Hematopoietic multipotent progenitor cell treated with erythropoietin and hydrocortisone succinate and interleukin-3 and kit ligand, for 4 days (in vitro differentiated cells): Measurements from ENCODE around the gene FUOM.

Experiments used
- DNase-seq: peaks from one replicate; pipeline ENCODE4 v3.0.0-alpha.2; 2015

Gene FUOM

GRCh38 chr10:133349577-133350011, 8.2 kb downstream of the FUOM start:
- no peak for DNase-seq

- DNase-seq: no peak
These were observed 8.7 kb downstream of the FUOM start for GRCh38 chr10:133349160-133349568.

DNA sequence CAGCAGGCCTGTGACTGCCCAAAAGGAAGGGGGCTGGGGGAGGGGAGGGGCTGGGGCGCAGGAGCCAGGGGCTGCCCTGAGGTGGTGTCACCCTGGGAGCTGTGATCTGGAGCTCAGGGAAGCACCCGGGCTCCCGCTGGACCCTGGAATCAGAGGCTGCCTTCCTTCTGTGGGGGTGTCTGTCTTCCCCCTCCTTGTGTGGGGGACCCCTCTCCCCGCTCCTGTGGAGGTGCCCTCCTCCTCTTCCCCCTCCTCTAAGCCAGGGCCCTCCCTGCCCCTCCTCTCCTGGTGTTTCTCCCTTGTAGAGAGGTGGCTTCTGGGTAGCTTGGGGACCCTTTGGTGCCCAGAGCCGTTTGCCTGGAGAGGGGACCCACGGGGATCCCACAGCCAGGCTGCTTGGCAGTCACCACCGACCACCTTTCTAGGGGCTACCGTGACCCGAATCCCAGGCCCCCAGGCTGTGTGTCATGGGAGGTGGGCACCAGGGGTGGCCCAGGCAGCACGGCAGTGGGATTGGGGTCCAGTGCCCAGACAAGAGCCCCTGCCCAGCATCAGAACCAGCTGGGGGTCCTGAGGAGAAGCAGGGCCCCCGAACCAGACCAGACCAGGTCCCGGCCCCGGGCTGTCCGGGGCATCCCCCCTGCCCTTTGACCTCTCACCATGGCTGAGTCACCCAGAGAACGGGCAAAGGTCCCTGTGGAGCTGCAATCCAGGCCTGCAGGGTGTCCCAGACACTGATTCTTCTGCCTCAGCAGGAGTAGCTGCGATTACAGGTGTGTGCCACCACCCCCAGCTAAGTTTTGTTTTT, 9.9 kb downstream of the FUOM start:
- no peak for DNase-seq

DNA sequence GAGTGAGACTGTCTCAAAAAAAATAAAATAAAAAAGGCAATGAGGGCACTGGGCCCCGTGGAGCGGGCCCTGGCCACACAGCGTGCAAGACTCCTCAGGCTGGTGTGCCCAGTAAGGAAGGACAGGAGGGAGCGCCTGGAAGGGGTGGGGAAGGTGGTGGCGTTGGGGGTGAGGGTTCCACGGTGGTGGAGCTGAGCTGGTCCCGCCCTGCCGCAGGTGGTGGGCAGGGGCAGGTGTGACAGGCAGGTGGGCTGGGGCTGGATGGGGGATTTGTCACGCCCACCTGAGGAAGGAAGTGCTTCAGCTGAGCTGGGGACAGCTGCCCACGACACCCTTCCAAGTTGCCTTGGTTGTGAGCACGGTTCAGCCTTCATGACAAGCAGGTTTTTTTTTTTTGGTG, 11.4 kb downstream of the FUOM start:
- no peak for DNase-seq

DNA sequence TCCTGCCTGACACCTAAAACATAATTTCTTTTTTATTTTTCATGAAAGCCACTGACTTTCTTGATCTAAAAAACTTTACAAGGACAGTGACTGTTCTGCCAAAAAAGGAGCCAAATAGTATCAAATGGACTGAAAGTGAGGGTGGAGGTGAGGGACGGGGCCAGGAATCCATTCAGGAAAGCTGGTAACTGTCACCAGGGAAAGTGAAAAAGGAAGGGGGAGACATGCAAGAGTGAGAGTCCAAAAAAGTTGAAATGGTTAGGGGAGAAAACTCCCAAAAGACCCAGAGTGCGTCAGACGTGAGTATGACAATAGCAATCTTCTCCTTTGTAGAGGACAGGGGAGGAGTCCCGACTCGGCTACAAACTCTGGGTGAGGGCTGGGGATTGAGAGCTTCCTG, 13.6 kb downstream of the FUOM start:
- DNase-seq: no peak

DNA sequence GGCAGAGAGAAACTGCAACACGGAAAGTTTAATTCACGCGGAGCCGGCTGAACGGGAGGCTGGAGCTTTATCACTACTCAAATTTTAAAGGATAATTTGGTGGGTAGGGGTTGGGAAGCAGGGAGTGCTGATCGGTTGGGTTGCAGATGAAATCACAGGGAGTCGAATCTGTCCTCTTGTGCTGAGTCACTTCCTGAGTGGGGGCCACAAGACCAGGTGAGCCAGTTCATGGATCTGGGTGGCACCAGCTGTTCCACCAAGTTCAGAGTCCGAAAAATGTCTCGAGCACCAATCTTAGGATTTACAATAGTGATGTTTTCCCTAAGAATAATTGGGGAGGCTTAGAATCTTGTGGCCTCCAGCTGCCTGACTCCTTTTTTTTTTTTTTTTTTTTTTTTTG, 14.3 kb downstream of the FUOM start:
- DNase-seq: no peak

DNA sequence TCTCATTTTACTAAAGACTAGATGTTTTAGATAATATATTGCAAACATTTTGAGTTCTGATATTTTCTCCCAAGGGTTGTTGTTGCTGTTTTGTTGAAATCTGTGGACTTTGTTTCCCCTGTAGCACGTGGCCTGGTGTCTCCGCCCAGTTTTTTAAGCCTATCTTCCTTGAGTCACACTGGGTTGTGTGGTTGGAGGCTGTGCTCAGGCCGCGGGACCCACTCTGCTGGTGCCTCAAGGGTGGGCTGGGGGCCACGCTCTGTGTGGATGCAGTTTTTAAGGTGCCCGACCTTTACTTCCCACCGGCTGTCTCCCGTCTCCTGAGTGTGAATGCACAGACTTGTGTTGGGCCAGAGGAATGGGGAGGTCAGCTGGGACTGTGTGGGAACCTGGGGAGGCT, 14.9 kb downstream of the FUOM start:
- DNase-seq: no peak

DNA sequence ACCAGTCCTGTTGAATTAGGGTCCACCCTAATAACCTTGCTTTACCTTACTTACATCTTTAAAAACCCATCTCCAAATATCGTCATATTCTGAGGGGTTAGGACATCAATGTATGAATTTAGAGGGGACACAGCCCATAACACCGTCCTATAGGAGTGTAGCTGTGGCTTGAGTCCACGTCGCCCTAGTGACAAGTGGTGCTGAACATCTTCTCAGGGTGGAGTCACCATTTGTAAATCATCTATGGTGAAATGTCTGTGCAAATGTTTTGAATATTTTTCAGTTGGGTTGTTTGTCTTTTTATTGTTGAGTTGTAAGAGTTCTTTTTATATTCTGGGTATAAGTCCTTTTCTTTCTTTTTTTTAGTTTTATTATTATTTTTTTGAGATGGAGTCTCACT, 15.8 kb downstream of the FUOM start:
- DNase-seq: no peak

DNA sequence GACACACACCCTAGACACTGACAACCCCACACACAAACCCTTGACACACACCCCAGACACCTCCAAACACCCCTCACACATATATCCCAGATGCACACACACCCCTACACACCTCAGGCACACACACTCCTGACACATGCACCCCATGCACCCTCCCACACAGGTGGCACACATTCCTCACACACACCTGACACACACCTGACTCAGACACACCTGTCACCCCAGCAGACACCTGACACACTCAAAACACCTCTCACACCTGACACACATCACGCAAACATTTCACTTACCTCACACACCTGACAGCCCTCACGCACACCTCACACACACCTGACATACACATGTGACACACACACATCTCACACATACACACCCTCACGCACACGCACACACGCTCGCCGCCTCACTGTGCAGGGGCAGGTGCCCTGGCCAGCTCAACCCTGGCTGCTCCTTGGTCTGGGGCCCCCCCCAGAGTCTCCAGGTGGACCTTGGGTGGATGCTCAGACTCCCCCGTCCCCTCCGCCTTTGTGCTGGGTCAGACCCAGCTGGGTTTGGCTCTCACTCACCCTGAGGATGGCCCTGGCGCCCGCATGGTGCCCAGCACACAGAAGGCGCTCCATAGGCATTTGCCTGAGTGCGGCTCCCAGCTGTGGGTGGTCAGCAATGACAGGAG, 18.0 kb downstream of the FUOM start:
- DNase-seq: no peak

DNA sequence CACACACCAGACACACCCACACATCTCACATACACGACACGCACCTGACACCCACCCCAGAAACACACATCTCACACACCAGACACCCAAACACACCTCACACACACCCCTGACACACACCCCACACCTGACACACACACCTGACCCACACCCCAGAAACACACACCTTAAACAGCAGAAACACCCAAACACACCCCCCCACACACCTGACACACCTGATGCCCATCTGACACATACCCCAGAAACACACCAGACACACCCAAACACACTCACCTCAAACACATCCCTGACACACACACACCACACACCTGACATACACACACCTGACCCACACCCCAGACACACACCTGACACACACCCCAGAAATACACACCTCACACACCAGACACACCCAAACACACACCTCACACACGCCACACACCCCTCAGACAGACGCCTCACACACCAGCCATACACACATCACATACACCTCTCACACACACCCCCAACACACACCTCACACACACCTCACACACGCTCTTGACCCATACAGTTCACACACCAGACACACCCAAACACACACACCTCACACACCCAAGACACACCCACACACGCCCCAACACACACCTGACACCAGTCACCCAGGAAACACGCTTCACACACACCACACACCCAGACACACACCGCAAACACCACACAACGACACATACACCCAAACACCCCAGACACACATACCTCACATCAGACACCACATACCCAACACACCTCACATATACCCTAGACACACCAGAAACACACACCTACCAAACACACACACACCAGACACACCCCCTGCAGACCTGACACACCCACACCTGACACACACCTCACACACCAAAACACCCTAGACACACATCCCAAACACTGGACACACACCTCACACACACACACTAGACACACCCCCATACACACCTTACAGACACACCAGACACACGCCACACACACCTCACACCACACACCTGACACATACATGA, 19.4 kb downstream of the FUOM start:
- no peak for DNase-seq

DNA sequence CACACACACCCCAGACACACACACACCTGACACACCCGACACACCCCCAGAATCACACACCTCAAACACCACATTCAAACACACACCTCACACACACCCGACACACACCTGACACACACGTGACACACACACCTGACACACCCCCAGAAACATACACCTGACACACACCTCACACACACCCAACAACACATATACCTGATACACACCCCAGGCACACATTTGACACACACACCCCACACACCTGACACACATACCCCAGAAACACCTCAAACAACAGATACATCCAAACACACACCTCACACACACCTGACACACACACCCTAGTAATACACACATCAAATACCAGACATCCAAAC, 20.5 kb downstream of the FUOM start:
- DNase-seq: no peak

GRCh38 chr10:133336577-133337369, 21.0 kb downstream of the FUOM start, which contains the start of gene CALY:
TSS of gene CALY (minus strand) at chr10:133336896. CDS start at chr10:133328989, 7,907 bp downstream.
- DNase-seq: peak; percentile 62

GRCh38 chr10:133336118-133336576, 21.7 kb downstream of the FUOM start:
- DNase-seq: no peak

- peak; percentile 81 for DNase-seq
These were observed 22.3 kb downstream of the FUOM start for GRCh38 chr10:133335246-133336117.

- no peak for DNase-seq
These were observed 23.1 kb downstream of the FUOM start for GRCh38 chr10:133334503-133335245.

- no peak for DNase-seq
These were observed 24.7 kb downstream of the FUOM start for GRCh38 chr10:133332936-133333699.

GRCh38 chr10:133329491-133330202, 28.2 kb downstream of the FUOM start:
- DNase-seq: peak; percentile 93

DNA sequence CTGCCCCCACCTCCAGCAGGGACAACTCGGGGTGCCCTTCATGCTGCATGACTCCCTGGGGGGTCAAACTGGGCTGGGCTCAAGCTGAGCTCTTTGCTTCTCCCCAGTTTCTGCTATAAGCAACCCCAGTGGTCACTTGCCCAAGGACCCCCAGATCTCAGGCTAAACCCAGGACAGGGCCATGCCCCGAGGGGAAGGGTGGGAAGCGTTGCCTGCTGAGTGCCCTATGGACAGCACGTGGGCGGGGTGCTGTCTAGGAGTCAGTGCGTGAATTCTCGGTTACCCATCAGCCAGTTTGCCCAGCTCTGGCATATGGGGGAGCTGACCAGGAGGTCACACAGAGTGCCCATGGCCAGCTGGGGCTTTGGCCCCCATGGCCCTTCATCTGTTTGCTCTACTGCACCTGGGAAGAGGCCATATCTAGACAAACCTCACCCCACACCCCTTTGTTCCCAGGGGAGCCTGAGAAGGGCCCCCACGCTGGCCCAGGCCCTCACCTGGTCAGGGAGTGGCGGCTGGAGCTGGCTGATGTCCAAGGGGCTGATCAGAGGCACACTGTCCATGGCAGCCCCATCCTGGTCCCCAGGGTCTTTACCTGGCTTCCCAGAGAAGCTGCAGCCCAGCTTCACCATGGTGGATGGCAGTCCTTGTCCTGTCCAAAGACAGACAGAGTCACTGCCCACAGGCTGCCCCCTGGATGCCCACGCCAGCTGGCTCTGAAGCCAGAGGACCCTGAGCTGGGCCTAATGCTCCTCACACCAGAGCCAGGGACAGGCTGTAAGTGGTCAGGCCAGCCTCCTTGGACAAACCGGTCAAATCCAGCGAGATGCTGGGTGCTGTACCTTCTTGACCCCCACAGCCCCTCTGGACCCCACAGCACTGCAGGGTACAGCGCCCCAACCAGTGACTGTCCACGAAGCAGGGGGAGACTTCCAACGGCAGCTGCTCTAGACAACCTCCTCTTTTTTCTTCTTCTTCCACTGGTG, 29.2 kb downstream of the FUOM start:
- DNase-seq: no peak
